ENCODE measurements around the gene IL11. TPM values are rescaled to one million over a fixed set of nuclear protein-coding genes. Genes with fewer than 3 reads are reported as not detected.

The IL11 gene
- total and polyA plus RNA-seq, 10 donors: 0.04 to 0.23 (median 0.06) TPM; not detected in 7

DNA sequence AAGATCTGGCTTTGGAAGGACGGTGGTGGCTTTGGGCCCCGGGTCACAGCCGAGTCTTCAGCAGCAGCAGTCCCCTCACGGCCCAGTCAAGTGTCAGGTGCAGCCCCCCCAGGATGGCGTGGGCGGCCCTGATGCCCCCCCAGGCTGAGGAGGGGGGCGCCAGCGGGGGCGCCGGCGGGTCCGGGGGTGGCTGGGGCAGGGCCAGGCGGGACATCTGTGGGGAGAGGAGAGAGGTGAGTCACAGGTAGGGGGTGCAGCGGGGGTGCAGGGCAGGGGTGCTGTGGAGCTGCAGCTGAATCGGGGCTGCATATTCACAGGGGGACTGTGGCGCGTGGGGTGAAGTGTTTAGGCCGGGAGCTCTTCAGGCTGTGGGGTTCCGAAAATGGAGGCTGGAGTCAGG is 4.3 kb downstream of the IL11 start:
- Histone ChIP-seq H3K36me3 (no peaks in the 10 kb centered on the region), H3K9me3 (no peaks in the 10 kb centered on the region), H3K4me3 (no peak overlapping the region), H3K27ac (no peak overlapping the region), H3K4me1 (peaks cover 0 to 21% (median 15%) of the 10 kb centered on the region in 6 donors), H3K27me3 (replicated peaks in 1 of 7) (peaks cover 2 to 67% (median 30%) of the 10 kb centered on the region in 7 donors)
- whole genome bisulfite sequencing, 5 donors: 76 to 86% (median 79%) methylated on average over 13 to 19 of the region's 19 CpGs
- intact Hi-C loops (cut with DNase I; ENCODE audit: low total_unique reads): no loop called here
- TF ChIP-seq, protein P1, sequence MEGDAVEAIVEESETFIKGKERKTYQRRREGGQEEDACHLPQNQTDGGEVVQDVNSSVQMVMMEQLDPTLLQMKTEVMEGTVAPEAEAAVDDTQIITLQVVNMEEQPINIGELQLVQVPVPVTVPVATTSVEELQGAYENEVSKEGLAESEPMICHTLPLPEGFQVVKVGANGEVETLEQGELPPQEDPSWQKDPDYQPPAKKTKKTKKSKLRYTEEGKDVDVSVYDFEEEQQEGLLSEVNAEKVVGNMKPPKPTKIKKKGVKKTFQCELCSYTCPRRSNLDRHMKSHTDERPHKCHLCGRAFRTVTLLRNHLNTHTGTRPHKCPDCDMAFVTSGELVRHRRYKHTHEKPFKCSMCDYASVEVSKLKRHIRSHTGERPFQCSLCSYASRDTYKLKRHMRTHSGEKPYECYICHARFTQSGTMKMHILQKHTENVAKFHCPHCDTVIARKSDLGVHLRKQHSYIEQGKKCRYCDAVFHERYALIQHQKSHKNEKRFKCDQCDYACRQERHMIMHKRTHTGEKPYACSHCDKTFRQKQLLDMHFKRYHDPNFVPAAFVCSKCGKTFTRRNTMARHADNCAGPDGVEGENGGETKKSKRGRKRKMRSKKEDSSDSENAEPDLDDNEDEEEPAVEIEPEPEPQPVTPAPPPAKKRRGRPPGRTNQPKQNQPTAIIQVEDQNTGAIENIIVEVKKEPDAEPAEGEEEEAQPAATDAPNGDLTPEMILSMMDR (IDR thresholded peaks at IDR 0.05 in 8 of 11, conservative IDR thresholded peaks at IDR 0.05 in 3 of 11): no peak
- no peak for TF ChIP-seq POLR2A (IDR thresholded peaks at IDR 0.05)
- TF ChIP-seq POLR2AphosphoS5 (IDR thresholded peaks at IDR 0.05): no peak
- DNase-seq: no peak

DNA sequence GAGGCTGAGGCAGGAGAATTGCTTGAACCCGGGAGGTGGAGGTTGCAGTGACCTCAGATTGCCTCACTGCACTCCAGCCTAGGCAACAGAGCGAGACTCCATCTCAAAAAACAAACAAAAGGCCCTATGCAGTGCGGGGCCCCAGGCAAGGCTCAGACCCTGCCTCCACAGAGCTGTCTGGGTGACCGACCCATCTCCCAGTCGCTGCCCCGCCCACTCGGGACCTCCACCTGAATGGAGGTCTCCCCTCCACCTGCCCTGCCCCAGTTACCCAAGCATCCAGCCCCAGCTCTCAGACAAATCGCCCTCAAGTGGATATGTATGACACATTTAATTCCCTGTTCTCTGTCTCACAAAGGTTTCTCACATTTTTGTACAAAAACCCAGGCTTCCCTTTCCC is 5.0 kb downstream of the IL11 start:
- H3K27ac ChIP-seq: no peak overlapping the region
- peaks cover 2 to 60% (median 22%) of the 10 kb centered on the region in 7 donors for H3K27me3 ChIP-seq (replicated peaks in 1 of 7)

DNA sequence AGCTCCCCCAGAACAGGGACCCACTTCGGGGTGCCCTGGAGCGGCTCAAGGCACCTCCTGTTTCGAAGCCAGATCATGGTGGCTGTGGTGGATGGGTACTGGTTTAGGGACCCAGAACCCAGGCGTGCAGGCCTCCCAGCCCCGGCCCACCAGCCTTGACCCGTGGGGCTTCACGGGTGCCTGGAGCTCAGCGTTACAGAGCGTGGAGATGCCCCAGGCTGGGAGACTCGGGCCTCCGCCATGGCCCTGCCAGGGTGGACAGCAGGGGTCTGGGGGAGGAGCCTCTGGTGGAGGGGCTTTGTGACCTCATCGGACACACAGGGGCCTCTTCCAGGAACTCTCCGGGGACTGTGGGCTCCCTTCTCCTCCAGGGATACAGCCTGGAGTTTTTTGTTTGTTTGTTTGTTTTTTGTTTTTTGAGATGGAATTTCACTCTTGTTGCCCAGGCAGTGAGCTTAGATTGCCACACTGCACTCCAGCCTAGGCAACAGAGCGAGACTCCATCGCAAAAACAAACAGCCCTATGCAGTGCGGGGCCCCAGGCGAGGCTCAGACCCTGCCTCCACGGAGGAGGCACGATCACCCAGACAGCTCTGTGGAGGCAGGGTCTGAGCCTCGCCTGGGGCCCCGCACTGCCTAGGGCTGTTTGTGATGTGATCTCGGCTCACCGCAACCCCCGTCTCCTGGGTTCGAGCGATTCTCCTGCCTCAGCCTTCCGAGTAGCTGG is 7.1 kb downstream of the IL11 start, which contains the start of gene GARIN5B:
Gene GARIN5B (minus strand): TSS at position 271 of the 727 bp plus-strand sequence. CDS start 194 bp downstream, at position 77.
- H3K4me3 ChIP-seq: no peak within 1 kb of the TSS
- no peaks in the 10 kb centered on the region for H3K36me3 ChIP-seq
- H3K4me1 ChIP-seq: no peaks in the 10 kb centered on the region
- H3K9me3 ChIP-seq: no peaks in the 10 kb centered on the region
- H3K27me3 ChIP-seq (replicated peaks in 1 of 7): peaks cover 0 to 48% (median 4%) of the 10 kb centered on the region in 7 donors
- intact Hi-C loops (cut with DNase I; ENCODE audit: low total_unique reads): no loop called here
- TF ChIP-seq POLR2A (IDR thresholded peaks at IDR 0.05) (no peak), POLR2AphosphoS5 (IDR thresholded peaks at IDR 0.05) (no peak)
- TF ChIP-seq, protein P1 (IDR thresholded peaks at IDR 0.05 in 8 of 11, conservative IDR thresholded peaks at IDR 0.05 in 3 of 11): no peak
- 84 to 89% (median 85%) methylated on average over 16 to 27 of the region's 27 CpGs for WGBS, 5 donors
- H3K27ac ChIP-seq: no peak within 1 kb of the TSS
- DNase-seq: no peak

More for the DNA sequence above, 5.0 kb downstream of the IL11 start:
- 87 to 91% (median 89%) methylated on average over 8 of the region's 8 CpGs for WGBS, 5 donors
- intact Hi-C loops (cut with DNase I; ENCODE audit: low total_unique reads): no loop called here
- Histone ChIP-seq H3K4me1 (peaks cover 0 to 17% (median 13%) of the 10 kb centered on the region in 6 donors), H3K9me3 (no peaks in the 10 kb centered on the region), H3K4me3 (no peak overlapping the region), H3K36me3 (no peaks in the 10 kb centered on the region)
- no peak for DNase-seq
- TF ChIP-seq POLR2AphosphoS5 (IDR thresholded peaks at IDR 0.05) (no peak), POLR2A (IDR thresholded peaks at IDR 0.05) (no peak)

DNA sequence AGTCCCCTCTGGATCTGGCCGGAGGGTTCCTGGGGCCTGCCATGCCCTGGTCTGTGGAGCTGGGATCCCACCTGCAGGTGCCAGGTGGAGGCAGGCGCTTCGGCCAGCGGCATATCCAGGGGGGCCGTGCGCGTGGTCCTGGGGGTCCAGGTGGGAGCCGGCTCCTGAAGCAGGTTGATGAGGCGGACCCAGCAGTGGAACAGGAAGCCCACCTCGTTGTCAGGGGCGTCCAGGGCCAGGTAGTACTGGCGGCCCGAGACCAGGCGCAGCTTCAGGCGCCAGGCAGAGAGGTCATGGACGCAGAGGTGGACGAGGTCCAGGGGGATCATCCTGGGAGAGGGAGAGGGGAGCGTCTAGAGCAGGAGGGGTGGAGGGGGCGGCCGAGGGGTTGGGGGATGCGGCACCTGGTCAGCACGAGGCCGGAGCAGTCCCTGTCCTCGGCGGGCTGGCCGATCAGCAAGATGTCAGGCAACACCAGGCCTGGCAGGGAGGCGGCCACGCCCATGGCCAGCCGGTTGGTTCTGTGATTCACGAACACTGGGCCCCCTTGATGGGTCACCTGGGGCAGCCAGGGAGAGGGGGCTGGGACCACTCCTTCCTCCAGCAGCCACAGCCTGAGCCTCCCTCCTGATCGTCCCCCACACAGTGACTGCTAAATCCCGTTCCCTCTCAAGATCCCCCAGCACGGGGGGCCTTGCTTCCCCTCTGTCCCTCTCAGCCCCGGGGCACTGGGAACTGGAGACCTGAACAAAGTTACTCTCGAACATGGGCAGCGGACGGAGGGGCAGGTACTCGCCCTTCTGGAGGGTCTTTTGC is 7.9 kb downstream of the IL11 start:
- Histone ChIP-seq H3K36me3 (no peaks in the 10 kb centered on the region), H3K4me3 (no peak overlapping the region), H3K9me3 (no peaks in the 10 kb centered on the region), H3K27me3 (replicated peaks in 1 of 7) (peaks cover 0 to 48% (median 0%) of the 10 kb centered on the region in 7 donors), H3K27ac (no peak overlapping the region), H3K4me1 (no peaks in the 10 kb centered on the region)
- 78 to 87% (median 83%) methylated on average over 33 to 38 of the region's 38 CpGs for WGBS, 5 donors
- intact Hi-C loops (cut with DNase I; ENCODE audit: low total_unique reads): no loop called here
- no peak for DNase-seq
- TF ChIP-seq, protein P1 (IDR thresholded peaks at IDR 0.05 in 8 of 11, conservative IDR thresholded peaks at IDR 0.05 in 3 of 11): no peak
- TF ChIP-seq POLR2AphosphoS5 (IDR thresholded peaks at IDR 0.05) (no peak), POLR2A (IDR thresholded peaks at IDR 0.05) (no peak)
